HFF-Myc (cell line): ENCODE results near the gene COL17A1.

Experiments used
- DNase-seq: peaks from one replicate; pipeline ENCODE4 v3.0.0-alpha.2; 2011; ENCODE audit warnings: low read depth; ENCODE audit errors: extremely low read depth
- H3K4me3 ChIP-seq: replicated peaks from 2 replicates; pipeline ENCODE4 v1.5.1; 2011; ENCODE audit warnings: low read depth, mild to moderate bottlenecking, control low read depth, low read length
- TF ChIP-seq, protein P1 (sequence below): IDR thresholded peaks from 2 replicates; pipeline ENCODE4 v1.5.1; 2012; ENCODE audit warnings: mild to moderate bottlenecking, low read depth, low read length, control low read depth; ENCODE audit errors: missing control alignments

COL17A1 gene

DNA sequence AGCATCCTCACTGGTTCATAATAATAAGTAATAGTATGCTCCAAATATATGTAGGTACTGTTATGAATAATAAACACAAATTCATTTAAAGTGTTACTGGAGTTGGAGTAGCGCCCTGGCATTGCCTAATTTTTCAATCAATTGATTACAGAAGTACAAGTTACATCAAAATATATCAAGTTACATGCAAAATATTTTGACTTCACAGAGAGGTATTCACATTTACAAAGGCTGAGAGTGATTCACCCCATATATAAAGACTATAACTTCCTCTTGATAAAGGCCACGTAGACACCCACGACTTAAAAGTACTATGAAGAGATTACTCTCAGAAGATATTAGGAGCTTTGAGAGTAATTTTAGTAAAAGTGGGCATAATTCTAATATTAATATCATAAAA is 13.6 kb upstream of the COL17A1 start:
- DNase-seq, result no peak
- H3K4me3 ChIP-seq, result no peak overlapping the region
- TF ChIP-seq, protein P1, sequence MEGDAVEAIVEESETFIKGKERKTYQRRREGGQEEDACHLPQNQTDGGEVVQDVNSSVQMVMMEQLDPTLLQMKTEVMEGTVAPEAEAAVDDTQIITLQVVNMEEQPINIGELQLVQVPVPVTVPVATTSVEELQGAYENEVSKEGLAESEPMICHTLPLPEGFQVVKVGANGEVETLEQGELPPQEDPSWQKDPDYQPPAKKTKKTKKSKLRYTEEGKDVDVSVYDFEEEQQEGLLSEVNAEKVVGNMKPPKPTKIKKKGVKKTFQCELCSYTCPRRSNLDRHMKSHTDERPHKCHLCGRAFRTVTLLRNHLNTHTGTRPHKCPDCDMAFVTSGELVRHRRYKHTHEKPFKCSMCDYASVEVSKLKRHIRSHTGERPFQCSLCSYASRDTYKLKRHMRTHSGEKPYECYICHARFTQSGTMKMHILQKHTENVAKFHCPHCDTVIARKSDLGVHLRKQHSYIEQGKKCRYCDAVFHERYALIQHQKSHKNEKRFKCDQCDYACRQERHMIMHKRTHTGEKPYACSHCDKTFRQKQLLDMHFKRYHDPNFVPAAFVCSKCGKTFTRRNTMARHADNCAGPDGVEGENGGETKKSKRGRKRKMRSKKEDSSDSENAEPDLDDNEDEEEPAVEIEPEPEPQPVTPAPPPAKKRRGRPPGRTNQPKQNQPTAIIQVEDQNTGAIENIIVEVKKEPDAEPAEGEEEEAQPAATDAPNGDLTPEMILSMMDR, result no peak

DNA sequence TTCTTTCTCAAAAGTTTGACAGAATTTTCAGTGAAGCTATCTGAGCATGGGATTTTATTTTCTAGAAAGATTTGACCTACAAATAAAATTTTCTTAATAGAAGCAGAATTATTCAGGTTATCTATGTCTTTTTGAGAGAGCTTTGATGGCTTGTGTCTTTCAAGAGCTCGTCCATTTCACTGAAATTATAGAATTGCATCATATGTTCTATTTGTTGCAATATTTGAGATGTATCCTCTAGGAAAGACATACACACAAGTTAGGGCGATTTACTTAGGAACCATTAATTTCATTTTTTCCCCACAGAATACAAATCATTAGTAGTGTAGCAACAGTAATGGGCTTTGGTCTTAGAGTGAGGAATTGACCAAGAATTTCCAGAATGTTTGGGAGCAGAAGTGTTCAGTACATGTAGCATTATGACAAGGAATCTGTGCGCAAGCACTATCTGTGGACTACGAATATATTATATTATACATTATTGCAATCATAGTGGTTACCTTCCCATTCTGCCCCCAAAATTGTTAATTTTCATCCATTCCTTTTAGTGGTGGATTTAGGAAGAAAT is 12.8 kb upstream of the COL17A1 start:
- TF ChIP-seq, protein P1, result no peak
- no peak overlapping the region for H3K4me3 ChIP-seq
- no peak for DNase-seq

GRCh38 chr10:104096692-104097091 is 11.0 kb upstream of the COL17A1 start:
- no peak overlapping the region for H3K4me3 ChIP-seq
- DNase-seq, result no peak
- TF ChIP-seq, protein P1, result no peak

DNA sequence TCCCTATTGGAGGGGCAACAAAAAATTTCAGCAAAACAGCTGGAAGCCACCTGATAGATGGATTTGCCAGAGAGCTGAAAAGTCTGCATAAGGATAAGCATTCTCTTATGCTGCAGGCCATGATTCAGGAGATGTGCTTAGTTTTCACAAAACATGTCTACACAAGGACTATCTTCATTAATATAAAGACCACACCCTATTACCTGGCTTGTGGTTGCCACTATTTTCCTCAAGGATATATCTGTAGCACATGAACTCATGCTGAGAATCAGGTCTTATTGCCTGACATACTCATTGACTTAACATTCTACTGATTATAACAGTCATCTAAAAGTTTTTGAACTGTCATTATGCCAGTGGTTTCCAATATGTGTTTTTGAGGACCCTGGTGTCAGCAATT is 7.1 kb upstream of the COL17A1 start:
- no peak for DNase-seq
- TF ChIP-seq, protein P1, result no peak
- H3K4me3 ChIP-seq, result no peak overlapping the region

DNA sequence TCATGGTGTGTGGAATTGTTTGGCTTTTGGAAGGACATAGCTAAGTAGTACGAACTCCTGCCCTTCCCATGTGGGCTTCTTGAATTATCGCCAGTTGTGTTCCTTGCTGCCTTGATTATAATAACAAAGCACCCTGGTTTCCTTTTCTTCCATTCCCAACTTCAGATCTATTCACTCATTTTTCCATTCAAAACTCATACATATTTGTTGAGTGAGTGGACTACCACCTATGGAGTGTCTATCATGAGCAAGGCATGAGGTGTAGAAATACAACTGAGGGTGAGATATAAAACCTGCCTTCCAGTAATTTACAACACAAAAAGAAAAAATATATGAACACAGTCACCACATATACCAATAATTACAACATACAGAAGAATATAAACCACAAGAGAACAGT is 4.9 kb upstream of the COL17A1 start:
- DNase-seq, result no peak
- TF ChIP-seq, protein P1, result no peak
- H3K4me3 ChIP-seq, result no peak overlapping the region

GRCh38 chr10:104089621-104090020 is 3.9 kb upstream of the COL17A1 start:
- no peak for DNase-seq
- TF ChIP-seq, protein P1, result no peak
- H3K4me3 ChIP-seq, result no peak overlapping the region

GRCh38 chr10:104088239-104088638 is 2.6 kb upstream of the COL17A1 start:
- H3K4me3 ChIP-seq, result no peak overlapping the region
- no peak for DNase-seq
- TF ChIP-seq, protein P1, result no peak
